DND-41 (cell line): Measurements from ENCODE around the gene ATP6V1G1.

Experiments
- EZH2 ChIP-seq: IDR thresholded peaks from 3 replicates; pipeline ENCODE4 v1.6.1; 2012; ENCODE audit warnings: borderline replicate concordance, low read depth, mild to moderate bottlenecking, moderate library complexity, low read length, inconsistent platforms; ENCODE audit not compliant: severe bottlenecking
- TF ChIP-seq, protein P1 (sequence below): IDR thresholded peaks from 2 replicates; pipeline ENCODE4 v1.5.1; 2012; ENCODE audit warnings: borderline replicate concordance, low read length, moderate library complexity, mild to moderate bottlenecking; ENCODE audit not compliant: poor library complexity, severe bottlenecking; ENCODE audit errors: extremely low read depth

DNA sequence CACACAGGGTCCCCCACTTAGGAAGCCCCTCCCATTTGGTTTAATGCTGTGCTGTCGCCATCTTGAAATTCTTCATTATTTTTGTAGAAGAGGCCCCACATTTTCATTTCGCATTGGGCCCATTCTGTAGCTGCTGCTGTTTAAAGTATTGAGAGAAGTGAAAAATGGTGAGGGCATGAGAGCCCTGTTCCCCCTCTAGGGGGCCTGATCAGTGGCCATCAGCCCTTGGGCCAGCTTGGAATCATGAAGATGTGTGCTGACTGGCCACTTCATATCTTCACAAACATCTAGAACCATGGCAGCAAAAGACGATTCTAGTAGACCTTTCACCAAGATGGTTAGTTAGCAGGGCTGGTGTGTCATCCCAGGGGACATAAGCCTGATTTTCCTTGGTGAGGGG lies 26.8 kb downstream of the ATP6V1G1 start:
- TF ChIP-seq, protein P1, sequence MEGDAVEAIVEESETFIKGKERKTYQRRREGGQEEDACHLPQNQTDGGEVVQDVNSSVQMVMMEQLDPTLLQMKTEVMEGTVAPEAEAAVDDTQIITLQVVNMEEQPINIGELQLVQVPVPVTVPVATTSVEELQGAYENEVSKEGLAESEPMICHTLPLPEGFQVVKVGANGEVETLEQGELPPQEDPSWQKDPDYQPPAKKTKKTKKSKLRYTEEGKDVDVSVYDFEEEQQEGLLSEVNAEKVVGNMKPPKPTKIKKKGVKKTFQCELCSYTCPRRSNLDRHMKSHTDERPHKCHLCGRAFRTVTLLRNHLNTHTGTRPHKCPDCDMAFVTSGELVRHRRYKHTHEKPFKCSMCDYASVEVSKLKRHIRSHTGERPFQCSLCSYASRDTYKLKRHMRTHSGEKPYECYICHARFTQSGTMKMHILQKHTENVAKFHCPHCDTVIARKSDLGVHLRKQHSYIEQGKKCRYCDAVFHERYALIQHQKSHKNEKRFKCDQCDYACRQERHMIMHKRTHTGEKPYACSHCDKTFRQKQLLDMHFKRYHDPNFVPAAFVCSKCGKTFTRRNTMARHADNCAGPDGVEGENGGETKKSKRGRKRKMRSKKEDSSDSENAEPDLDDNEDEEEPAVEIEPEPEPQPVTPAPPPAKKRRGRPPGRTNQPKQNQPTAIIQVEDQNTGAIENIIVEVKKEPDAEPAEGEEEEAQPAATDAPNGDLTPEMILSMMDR: no peak
- no peak for TF ChIP-seq EZH2
